HG03280 (cell line): Measurements from ENCODE around the gene EXOC1.

Experiments used
- ATAC-seq: cut with Tn5 transposase; IDR thresholded peaks from one replicate; pipeline ENCODE4 v1.9.1; 2021; ENCODE audit warnings: mild to moderate bottlenecking, moderate library complexity; ENCODE audit not compliant: unreplicated experiment

EXOC1 gene

GRCh38 chr4:55948726-55949481 lies 95.5 kb downstream of the EXOC1 start, which contains the start of gene CEP135:
Gene CEP135 (plus strand): TSS chr4:55948945. CDS start chr4:55952131, 3,186 bp downstream.
- ATAC-seq: peak; percentile 81

- no peak for ATAC-seq
Measured at GRCh38 chr4:55949482-55949802, 96.0 kb downstream of the EXOC1 start.

GRCh38 chr4:55951191-55951922 lies 97.9 kb downstream of the EXOC1 start:
- no peak for ATAC-seq
